SK-N-MC (cell line): ENCODE measurements around the gene OR8B2.
"Not testable (repeated sequence)": the region's sequence is repeated elsewhere in the genome, so short reads cannot be mapped to it uniquely, and the experiment has no call there.

Source experiments
- DNase-seq: peaks from one replicate; pipeline ENCODE4 v3.0.0-alpha.2; 2011; ENCODE audit warnings: low read depth, low spot score
- H3K27ac ChIP-seq: fragments of 200-600 bp; sonication (generic); 2 replicates; pipeline ENCODE4 v1.5.1; 2016; ENCODE audit warnings: mixed run types
- H3K36me3 ChIP-seq: fragments of 200-600 bp; sonication (generic); 2 replicates; pipeline ENCODE4 v1.6.1; 2017; ENCODE audit warnings: antibody characterized with exemption, low read length, mixed read lengths; ENCODE audit not compliant: insufficient read depth
- H3K4me3 ChIP-seq: fragments of 200-600 bp; sonication (generic); 2 replicates; pipeline ENCODE4 v1.5.1; 2016
- H3K9ac ChIP-seq: fragments of 200-600 bp; sonication (generic); 2 replicates; pipeline ENCODE4 v1.8.0; 2017; ENCODE audit warnings: mixed run types, mixed read lengths; ENCODE audit not compliant: insufficient read length
- H3K9me3 ChIP-seq: fragments of 200-600 bp; sonication (generic); 2 replicates; pipeline ENCODE4 v1.6.1; 2017; ENCODE audit warnings: low read depth, mild to moderate bottlenecking, antibody characterized with exemption, low read length, moderate library complexity, mixed read lengths
- EZH2 ChIP-seq: fragments of 200-600 bp; sonication (generic); IDR thresholded peaks from one replicate; pipeline ENCODE4 v1.6.1; 2017; ENCODE audit warnings: antibody characterized with exemption
- FOXP2 ChIP-seq: optimal IDR thresholded peaks from 2 replicates; pipeline ENCODE3; 2011; ENCODE audit warnings: mild to moderate bottlenecking, moderate library complexity; ENCODE audit not compliant: insufficient read depth; ENCODE audit errors: extremely low read length, control extremely low read depth
- POLR2AphosphoS5 ChIP-seq: IDR thresholded peaks from 2 replicates; pipeline ENCODE4 v1.6.1; 2012; ENCODE audit warnings: mild to moderate bottlenecking, low read depth, low read length, borderline replicate concordance

Gene OR8B2, protein sequence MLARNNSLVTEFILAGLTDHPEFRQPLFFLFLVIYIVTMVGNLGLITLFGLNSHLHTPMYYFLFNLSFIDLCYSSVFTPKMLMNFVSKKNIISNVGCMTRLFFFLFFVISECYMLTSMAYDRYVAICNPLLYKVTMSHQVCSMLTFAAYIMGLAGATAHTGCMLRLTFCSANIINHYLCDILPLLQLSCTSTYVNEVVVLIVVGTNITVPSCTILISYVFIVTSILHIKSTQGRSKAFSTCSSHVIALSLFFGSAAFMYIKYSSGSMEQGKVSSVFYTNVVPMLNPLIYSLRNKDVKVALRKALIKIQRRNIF

GRCh38 chr11:124384399-124384798, at the start of gene OR8B2:
Gene OR8B2, minus strand, starts transcription at chr11:124384499. Its CDS starts 1,156 bp downstream, at chr11:124383343.
- H3K9me3 ChIP-seq = no peaks in the 10 kb centered on the region
- no peak within 1 kb of the TSS for H3K4me3 ChIP-seq
- no peak within 1 kb of the TSS for H3K27ac ChIP-seq
- H3K36me3 ChIP-seq = no peaks in the 10 kb centered on the region
- no peak for DNase-seq
- TF ChIP-seq FOXP2 = no peak
- TF ChIP-seq EZH2 = no peak
- no peak for TF ChIP-seq POLR2AphosphoS5
- H3K9ac ChIP-seq = no peak within 1 kb of the TSS

- no peak for DNase-seq
- no peak overlapping the region for H3K9ac ChIP-seq
- H3K9me3 ChIP-seq = no peaks in the 10 kb centered on the region
- no peak overlapping the region for H3K4me3 ChIP-seq
- no peaks in the 10 kb centered on the region for H3K36me3 ChIP-seq
- no peak overlapping the region for H3K27ac ChIP-seq
- no peak for TF ChIP-seq POLR2AphosphoS5
- TF ChIP-seq EZH2 = no peak
- TF ChIP-seq FOXP2 = no peak
These were observed 45.3 kb upstream of the OR8B2 start for GRCh38 chr11:124429599-124429998.

GRCh38 chr11:124424384-124424921, 40.2 kb upstream of the OR8B2 start, which contains the start of gene OR8B4:
Gene OR8B4, minus strand, starts transcription at chr11:124424871. Its CDS starts 0 bp downstream, at chr11:124424871.
- Histone ChIP-seq H3K27ac (no peak within 1 kb of the TSS), H3K9ac (no peak within 1 kb of the TSS), H3K4me3 (no peak within 1 kb of the TSS), H3K9me3 (no peaks in the 10 kb centered on the region), H3K36me3 (no peaks in the 10 kb centered on the region)
- DNase-seq = no peak
- TF ChIP-seq POLR2AphosphoS5 = no peak
- TF ChIP-seq FOXP2 = no peak
- no peak for TF ChIP-seq EZH2

- Histone ChIP-seq H3K27ac (no peak overlapping the region), H3K36me3 (no peaks in the 10 kb centered on the region), H3K9ac (no peak overlapping the region), H3K9me3 (no peaks in the 10 kb centered on the region), H3K4me3 (no peak overlapping the region)
- DNase-seq = no peak
- TF ChIP-seq FOXP2 (no peak), POLR2AphosphoS5 (no peak), EZH2 (no peak)
These were observed 36.7 kb upstream of the OR8B2 start for GRCh38 chr11:124421043-124421442.

DNA sequence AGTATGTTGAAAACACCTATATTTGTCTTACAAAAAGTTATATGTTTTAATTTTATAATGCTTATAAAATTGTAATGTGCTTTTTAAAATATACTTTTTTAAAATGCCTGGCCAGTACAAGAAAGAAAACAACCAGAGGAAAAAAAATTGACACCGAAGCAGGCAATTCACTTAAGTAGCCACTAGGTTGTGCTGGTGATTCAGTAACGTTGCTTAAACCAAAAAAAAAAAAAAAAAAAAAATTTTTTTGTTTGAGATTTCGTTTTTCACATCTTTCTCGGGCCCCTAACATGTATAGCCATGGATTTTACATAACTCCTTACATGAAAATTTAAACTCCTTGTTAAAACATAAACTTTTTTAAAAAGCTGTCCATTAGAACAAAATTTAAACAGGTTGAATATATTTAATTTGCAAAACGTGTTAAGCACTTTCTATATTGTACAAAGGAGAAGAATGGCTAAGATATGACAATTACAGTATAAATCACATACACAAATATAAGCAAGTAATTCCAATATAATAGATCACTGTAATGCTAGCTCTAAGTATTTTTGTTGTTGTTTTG, 31.1 kb upstream of the OR8B2 start:
- DNase-seq = no peak
- no peaks in the 10 kb centered on the region for H3K36me3 ChIP-seq

GRCh38 chr11:124409906-124410305, 25.6 kb upstream of the OR8B2 start:
- H3K27ac ChIP-seq = no peak overlapping the region
- H3K4me3 ChIP-seq = no peak overlapping the region
- no peak overlapping the region for H3K9ac ChIP-seq
- TF ChIP-seq FOXP2 = no peak
- no peak for TF ChIP-seq POLR2AphosphoS5
- no peak for TF ChIP-seq EZH2
- DNase-seq = no peak
- no peaks in the 10 kb centered on the region for H3K36me3 ChIP-seq
- H3K9me3 ChIP-seq = no peaks in the 10 kb centered on the region

More for the DNA sequence above, 31.1 kb upstream of the OR8B2 start:
- no peak overlapping the region for H3K27ac ChIP-seq
- TF ChIP-seq POLR2AphosphoS5 = no peak
- H3K9ac ChIP-seq = no peak overlapping the region
- H3K9me3 ChIP-seq = no peaks in the 10 kb centered on the region
- no peak overlapping the region for H3K4me3 ChIP-seq

GRCh38 chr11:124405581-124405980, 21.3 kb upstream of the OR8B2 start:
- TF ChIP-seq EZH2 = no peak
- TF ChIP-seq POLR2AphosphoS5 = no peak
- TF ChIP-seq FOXP2 = no peak
- peak overlapping the region; percentile 31 for H3K4me3 ChIP-seq
- no peaks in the 10 kb centered on the region for H3K36me3 ChIP-seq
- no peak overlapping the region for H3K9ac ChIP-seq
- H3K9me3 ChIP-seq = no peaks in the 10 kb centered on the region
- no peak overlapping the region for H3K27ac ChIP-seq
- no peak for DNase-seq

GRCh38 chr11:124403186-124403585, 18.9 kb upstream of the OR8B2 start:
- H3K4me3 ChIP-seq, DNase-seq, H3K27ac ChIP-seq, H3K36me3 ChIP-seq, H3K9me3 ChIP-seq, H3K9ac ChIP-seq: not testable (repeated sequence)
